Loucy (cell line): ENCODE data around the gene TMEFF1.
A peak's percentile ranks its signal among the peaks of the same experiment; 100 is the strongest.

ENCODE experiments used
- H2AFZ ChIP-seq: fragments of 200-600 bp; sonication (generic); 2 replicates; pipeline ENCODE4 v1.6.0; 2016; ENCODE audit warnings: antibody characterized with exemption, mild to moderate bottlenecking, low read length, moderate library complexity
- H3F3A ChIP-seq: fragments of 200-600 bp; 2 replicates; pipeline ENCODE4 v1.6.0; 2016; ENCODE audit warnings: antibody characterized with exemption, low read depth, mild to moderate bottlenecking
- H3K27me3 ChIP-seq: fragments of 200-600 bp; sonication (generic); 2 replicates; pipeline ENCODE4 v1.6.1; 2014; ENCODE audit warnings: low read length, mild to moderate bottlenecking; ENCODE audit not compliant: insufficient read depth, poor library complexity, severe bottlenecking
- H3K36me3 ChIP-seq: fragments of 200-600 bp; sonication (generic); 2 replicates; pipeline ENCODE4 v1.6.1; 2016; ENCODE audit warnings: low read length; ENCODE audit not compliant: insufficient read depth
- H3K4me1 ChIP-seq: fragments of 200-600 bp; sonication (generic); 2 replicates; pipeline ENCODE4 v1.5.1; 2014; ENCODE audit warnings: low read length, mild to moderate bottlenecking; ENCODE audit not compliant: insufficient read depth, poor library complexity, severe bottlenecking
- H3K4me2 ChIP-seq: fragments of 200-600 bp; sonication (generic); 2 replicates; pipeline ENCODE4 v1.6.0; 2014; ENCODE audit warnings: antibody characterized with exemption, low read length, low read depth, mild to moderate bottlenecking; ENCODE audit not compliant: poor library complexity, severe bottlenecking
- H3K4me3 ChIP-seq: fragments of 200-600 bp; sonication (generic); 2 replicates; pipeline ENCODE4 v1.5.1; 2014; ENCODE audit warnings: low read length, mild to moderate bottlenecking, mixed read lengths; ENCODE audit not compliant: poor library complexity, severe bottlenecking
- H3K79me2 ChIP-seq: fragments of 200-600 bp; sonication (generic); 2 replicates; pipeline ENCODE4 v1.6.1; 2014; ENCODE audit warnings: low read length; ENCODE audit not compliant: insufficient read depth
- H3K9ac ChIP-seq: fragments of 200-600 bp; sonication (generic); 2 replicates; pipeline ENCODE4 v1.6.0; 2014; ENCODE audit warnings: mild to moderate bottlenecking, low read depth, low read length, moderate library complexity; ENCODE audit not compliant: poor library complexity, severe bottlenecking
- H3K9me2 ChIP-seq: fragments of 200-600 bp; sonication (generic); replicated peaks from 2 replicates; pipeline ENCODE4 v1.6.1; 2016; ENCODE audit warnings: low read depth, low read length, mixed read lengths
- H3K9me3 ChIP-seq: fragments of 200-600 bp; sonication (generic); 2 replicates; pipeline ENCODE4 v1.6.1; 2014; ENCODE audit warnings: mild to moderate bottlenecking, antibody characterized with exemption, low read length, low read depth; ENCODE audit not compliant: insufficient read depth
- H4K20me1 ChIP-seq: fragments of 200-600 bp; sonication (generic); 2 replicates; pipeline ENCODE4 v1.6.0; 2014; ENCODE audit warnings: antibody characterized with exemption, low read length, mild to moderate bottlenecking; ENCODE audit not compliant: insufficient read depth, poor library complexity, severe bottlenecking
- CTCF ChIP-seq: fragments of 200-600 bp; sonication (generic); conservative IDR thresholded peaks from 2 replicates; pipeline ENCODE4 v1.5.1; 2014; ENCODE audit warnings: mild to moderate bottlenecking, antibody characterized with exemption, low read length
- EZH2phosphoT487 ChIP-seq: fragments of 200-600 bp; IDR thresholded peaks from 2 replicates; pipeline ENCODE4 v1.6.1; 2018; ENCODE audit warnings: antibody characterized with exemption, mild to moderate bottlenecking, moderate library complexity, borderline replicate concordance

Gene TMEFF1

GRCh38 chr9:100591639-100592412 is 118.9 kb downstream of the TMEFF1 start:
- no peaks in the 10 kb centered on the region for H3K4me1 ChIP-seq
- no peak overlapping the region for H2AFZ ChIP-seq
- H3K79me2 ChIP-seq = no peaks in the 10 kb centered on the region
- H3K27me3 ChIP-seq = no peaks in the 10 kb centered on the region
- no peaks in the 10 kb centered on the region for H3K36me3 ChIP-seq
- H3F3A ChIP-seq = no peaks in the 10 kb centered on the region
- H3K9me3 ChIP-seq = no peaks in the 10 kb centered on the region
- H4K20me1 ChIP-seq = no peaks in the 10 kb centered on the region
- H3K4me2 ChIP-seq = no peak overlapping the region
- TF ChIP-seq CTCF = no peak
- no peak for TF ChIP-seq EZH2phosphoT487
- H3K4me3 ChIP-seq = no peak overlapping the region
- H3K9ac ChIP-seq = no peak overlapping the region
- no peaks in the 10 kb centered on the region for H3K9me2 ChIP-seq

DNA sequence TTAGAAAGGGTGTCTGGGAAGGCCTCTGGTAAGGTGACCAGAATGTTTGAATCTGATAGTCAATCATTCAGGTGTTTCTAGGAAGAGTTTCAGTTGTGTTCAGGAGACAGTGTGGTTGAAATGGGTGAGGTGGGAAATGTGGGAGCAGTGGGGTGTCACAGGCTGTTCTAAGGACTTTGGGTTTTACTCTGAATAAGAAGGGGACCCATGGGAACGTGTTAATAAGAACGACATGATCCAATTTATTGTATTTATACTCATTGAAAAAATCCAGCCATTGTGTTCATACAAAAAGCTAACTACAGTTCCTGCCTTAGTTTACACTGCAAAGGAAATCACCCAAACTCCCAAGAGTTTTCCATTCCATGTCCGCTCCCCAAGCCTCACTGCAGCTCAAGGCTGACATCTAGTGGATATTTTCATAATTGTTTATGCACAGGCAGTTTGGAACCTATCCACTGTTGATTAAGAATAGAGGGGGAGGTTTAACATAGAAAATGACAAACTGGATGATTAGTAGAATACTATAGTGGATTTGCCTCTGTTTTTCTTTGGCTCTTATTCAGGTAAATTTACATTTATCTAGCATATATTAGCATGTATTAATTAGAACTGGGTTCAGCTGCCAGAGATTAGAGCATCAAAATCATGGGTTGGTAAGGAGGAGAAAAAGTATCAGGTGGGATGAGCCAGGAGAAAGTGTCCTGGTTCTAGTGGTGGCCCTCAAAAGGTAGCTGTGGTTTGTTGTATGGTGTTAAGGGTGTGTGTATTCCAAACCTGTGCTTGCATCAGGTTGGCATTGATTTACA is 122.6 kb downstream of the TMEFF1 start:
- Histone ChIP-seq H3K27me3 (no peaks in the 10 kb centered on the region), H3K4me1 (no peaks in the 10 kb centered on the region), H3F3A (no peaks in the 10 kb centered on the region), H3K36me3 (no peaks in the 10 kb centered on the region), H3K4me2 (no peak overlapping the region), H3K9me3 (no peaks in the 10 kb centered on the region), H3K79me2 (no peaks in the 10 kb centered on the region), H3K9me2 (no peaks in the 10 kb centered on the region), H2AFZ (0 out of 2 replicates have a peak overlapping the region, but pooled peaks have one; percentile 3), H3K4me3 (no peak overlapping the region), H4K20me1 (no peaks in the 10 kb centered on the region), H3K9ac (no peak overlapping the region)
- TF ChIP-seq EZH2phosphoT487 (no peak), CTCF (peak; percentile 99)

DNA sequence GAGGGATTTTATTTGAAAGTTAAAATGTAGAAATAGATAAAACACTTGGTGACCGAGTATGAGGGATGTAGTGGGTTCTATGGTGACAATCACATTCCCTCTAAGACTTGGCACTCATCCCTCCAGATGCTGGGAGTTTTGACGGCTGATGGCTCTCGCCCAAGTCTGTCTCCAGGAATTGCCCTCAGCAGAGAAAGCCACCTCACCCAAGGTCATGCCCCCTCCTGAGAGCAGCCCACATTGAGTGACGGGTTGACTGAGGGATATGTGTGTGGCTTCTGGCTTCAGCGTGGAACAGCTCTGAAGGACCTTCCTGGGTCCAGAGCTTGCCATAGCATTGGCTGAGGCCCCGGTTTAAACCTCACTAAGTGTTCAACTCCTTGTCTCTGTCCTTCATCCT is 124.3 kb downstream of the TMEFF1 start:
- no peaks in the 10 kb centered on the region for H3K27me3 ChIP-seq
- no peaks in the 10 kb centered on the region for H3K9me3 ChIP-seq
- no peak overlapping the region for H3K4me2 ChIP-seq
- H3K9me2 ChIP-seq = no peaks in the 10 kb centered on the region
- H4K20me1 ChIP-seq = no peaks in the 10 kb centered on the region
- no peak for TF ChIP-seq EZH2phosphoT487
- no peak for TF ChIP-seq CTCF
- no peak overlapping the region for H3K4me3 ChIP-seq
- H2AFZ ChIP-seq = no peak overlapping the region
- no peaks in the 10 kb centered on the region for H3F3A ChIP-seq
- H3K4me1 ChIP-seq = no peaks in the 10 kb centered on the region
- no peaks in the 10 kb centered on the region for H3K79me2 ChIP-seq
- no peaks in the 10 kb centered on the region for H3K36me3 ChIP-seq
- no peak overlapping the region for H3K9ac ChIP-seq
